Fibroblast of pulmonary artery (primary cell): ENCODE results near the gene ZC3H12A.

Experiments used
- DNase-seq: peaks from one replicate; pipeline ENCODE4 v3.0.0-alpha.2; 2010; ENCODE audit warnings: low read depth
- H3K4me3 ChIP-seq: replicated peaks from 2 replicates; pipeline ENCODE4 v1.5.1; 2011; ENCODE audit warnings: low read depth, mild to moderate bottlenecking, control low read depth, low read length, moderate library complexity
- TF ChIP-seq, protein P1 (sequence below): IDR thresholded peaks from 2 replicates; pipeline ENCODE4 v1.5.1; 2011; ENCODE audit warnings: mild to moderate bottlenecking, control low read depth, low read length, inconsistent platforms; ENCODE audit errors: missing control alignments

The ZC3H12A gene

DNA sequence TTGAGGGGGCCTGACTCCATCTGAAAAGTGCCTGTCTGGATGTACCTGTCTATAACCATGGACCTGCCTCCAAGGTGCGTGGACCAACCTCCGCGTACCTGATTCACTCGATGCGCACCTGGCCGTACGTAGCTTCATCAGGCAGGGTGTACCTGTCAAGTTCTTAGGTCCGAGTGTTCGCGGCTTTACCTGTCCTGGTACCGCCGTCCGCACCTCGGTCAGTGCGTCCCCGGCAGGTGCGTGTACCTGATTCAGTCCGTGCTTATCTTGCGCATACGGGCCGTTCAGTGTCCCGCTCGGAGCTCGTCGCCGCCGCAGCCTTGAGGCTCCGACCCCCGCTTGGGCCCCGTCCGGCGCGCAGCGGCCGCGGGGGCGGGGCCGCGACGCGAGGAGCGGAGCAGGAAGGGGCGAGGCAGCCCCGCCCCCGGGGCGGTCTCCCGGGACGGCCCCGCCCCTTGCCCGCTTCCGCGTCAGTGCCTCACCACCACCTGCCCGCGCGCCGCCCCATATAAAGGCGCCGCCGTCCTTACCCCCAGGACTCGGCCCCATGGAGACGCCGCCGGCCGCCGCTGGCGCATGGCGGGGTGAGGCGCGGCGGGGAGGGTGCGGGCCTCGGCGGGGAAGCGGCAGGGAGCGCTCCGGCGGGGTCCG lies at the start of gene ZC3H12A:
TSS of gene ZC3H12A (plus strand) at position 535 of the 651 bp plus-strand sequence. CDS start 917 bp downstream, outside the sequence.
- H3K4me3 ChIP-seq: peak within 1 kb of the TSS; percentile 80
- peak; percentile 91 for DNase-seq
- TF ChIP-seq, protein P1, sequence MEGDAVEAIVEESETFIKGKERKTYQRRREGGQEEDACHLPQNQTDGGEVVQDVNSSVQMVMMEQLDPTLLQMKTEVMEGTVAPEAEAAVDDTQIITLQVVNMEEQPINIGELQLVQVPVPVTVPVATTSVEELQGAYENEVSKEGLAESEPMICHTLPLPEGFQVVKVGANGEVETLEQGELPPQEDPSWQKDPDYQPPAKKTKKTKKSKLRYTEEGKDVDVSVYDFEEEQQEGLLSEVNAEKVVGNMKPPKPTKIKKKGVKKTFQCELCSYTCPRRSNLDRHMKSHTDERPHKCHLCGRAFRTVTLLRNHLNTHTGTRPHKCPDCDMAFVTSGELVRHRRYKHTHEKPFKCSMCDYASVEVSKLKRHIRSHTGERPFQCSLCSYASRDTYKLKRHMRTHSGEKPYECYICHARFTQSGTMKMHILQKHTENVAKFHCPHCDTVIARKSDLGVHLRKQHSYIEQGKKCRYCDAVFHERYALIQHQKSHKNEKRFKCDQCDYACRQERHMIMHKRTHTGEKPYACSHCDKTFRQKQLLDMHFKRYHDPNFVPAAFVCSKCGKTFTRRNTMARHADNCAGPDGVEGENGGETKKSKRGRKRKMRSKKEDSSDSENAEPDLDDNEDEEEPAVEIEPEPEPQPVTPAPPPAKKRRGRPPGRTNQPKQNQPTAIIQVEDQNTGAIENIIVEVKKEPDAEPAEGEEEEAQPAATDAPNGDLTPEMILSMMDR: no peak

DNA sequence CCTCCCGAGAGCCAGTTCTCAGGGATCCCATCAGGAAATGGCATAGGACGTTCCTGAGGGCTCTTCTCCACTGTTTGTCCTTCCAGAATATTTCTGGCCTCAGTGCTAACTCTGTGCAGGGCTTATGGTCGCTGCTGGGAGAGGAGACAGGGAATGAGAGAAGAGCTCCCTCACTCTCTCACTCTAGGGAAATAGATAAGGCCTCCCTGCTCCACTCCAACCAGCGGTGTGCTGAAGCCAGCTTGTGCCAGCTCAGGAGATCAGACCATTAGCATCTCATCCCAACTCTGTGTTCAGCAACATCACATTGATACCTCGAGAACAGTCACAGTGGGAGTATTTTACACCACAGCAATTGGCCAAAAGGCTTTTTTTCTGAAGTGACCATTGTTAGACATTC lies 49.2 kb upstream of the ZC3H12A start:
- TF ChIP-seq, protein P1: no peak
- no peak overlapping the region for H3K4me3 ChIP-seq
- DNase-seq: no peak

DNA sequence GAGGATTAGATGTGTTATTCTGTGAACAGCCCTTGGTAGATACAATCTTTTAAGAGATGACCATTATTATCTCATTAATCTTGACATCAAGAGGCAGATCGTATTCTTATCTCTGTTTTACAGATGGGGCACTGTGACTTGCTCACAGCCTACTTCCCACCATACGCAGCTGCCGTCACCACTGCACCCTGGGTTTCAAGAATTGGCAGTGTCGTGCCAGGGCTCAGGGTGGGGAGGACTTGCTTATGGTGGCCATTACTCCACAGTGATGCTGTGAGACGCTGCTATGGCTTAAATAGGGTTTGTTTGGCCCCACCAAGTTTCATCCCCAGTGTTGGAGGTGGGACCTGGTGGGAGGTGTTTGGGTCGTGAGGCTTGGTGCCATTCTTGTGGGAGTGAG lies 45.4 kb upstream of the ZC3H12A start:
- DNase-seq: no peak
- TF ChIP-seq, protein P1: no peak
- H3K4me3 ChIP-seq: no peak overlapping the region

DNA sequence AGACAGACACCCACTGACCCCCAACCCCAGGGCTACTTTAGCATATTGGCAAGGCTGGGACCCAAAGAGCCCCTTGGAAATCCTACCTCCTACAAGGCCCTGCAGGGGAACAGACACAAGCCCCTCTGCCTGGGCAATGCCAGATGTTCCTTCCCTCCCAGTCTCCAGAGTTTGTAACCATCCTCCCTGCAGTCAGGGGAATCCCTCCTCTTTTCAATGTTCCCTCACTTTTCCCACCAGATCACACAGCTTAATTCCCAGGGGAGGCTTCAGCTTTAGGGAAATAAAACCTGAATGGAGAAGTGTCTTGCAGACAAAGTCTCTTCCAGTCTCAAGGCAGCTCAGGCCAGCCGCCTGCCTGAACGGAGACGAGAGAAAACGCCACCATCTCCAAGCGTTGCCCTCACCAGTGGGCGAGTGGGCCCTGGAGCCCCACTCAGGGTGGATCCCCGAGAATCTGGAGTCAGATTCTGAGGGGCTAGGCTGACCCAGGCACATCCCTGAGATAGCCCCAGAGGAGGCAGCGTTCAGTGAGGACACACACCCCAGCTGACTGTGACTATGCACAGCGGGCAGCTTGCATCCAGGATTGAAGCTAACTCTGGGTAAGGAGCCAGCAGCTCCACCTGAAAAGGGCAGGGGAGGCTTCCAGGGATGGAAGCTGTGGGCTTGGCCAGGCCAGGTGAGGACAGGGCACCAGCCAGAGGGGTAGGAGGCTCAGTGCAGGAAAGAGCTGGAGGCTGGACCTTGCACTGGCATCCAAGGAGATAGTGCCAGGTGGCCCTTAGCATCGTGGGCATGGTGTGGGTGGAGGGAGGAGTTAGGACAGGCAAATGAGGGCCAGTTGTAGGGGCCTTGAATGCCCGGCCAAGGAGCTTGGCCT lies 44.0 kb upstream of the ZC3H12A start:
- no peak overlapping the region for H3K4me3 ChIP-seq
- DNase-seq: no peak
- TF ChIP-seq, protein P1: no peak

DNA sequence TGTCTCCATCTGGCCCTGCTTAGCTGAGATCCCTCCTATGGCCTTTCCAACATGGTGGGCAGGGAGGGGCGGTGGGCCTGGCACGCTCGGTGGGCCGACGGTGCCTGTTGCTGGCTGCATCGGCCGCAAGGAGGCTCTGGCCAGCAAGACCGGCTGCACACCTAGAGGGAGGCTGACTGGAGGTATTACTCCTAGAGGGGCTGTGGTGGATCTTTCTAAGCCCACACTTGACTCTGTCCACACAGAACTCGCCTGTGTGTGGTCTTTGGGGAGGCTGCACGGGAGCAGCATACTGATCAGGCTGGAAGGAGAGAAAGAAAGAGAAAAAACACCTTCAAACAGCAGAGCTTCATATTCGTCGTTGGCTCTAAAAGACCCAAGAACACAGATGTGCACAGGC lies 41.7 kb upstream of the ZC3H12A start:
- H3K4me3 ChIP-seq: no peak overlapping the region
- no peak for DNase-seq
- TF ChIP-seq, protein P1: no peak

DNA sequence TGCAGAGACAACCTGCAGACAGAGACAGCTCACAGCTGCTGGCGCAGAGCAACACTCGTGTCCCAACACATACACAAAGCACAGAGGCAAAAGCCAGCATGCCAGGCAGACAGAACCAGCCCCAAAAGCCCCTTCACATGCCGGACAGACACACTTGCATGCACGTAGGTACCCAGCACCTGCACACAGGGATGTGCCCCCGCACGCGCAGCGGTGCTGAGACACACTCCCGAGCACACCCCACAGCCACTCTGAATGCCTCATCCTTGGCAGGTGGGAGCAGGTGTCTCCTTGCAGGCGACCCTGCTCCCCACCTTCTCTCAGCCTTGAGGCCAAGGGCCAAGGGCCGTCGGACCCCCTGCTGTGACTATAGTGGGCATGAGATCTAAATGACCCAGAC lies 41.2 kb upstream of the ZC3H12A start:
- TF ChIP-seq, protein P1: no peak
- no peak for DNase-seq
- H3K4me3 ChIP-seq: no peak overlapping the region
